IMR-90 (cell line): ENCODE results near the gene C3orf85. TPM values are rescaled to one million over a fixed set of nuclear protein-coding genes. Genes with fewer than 3 reads are reported as not detected.

Experiments used
- ATAC-seq: fragments of 200-7000 bp; cut with Tn5 transposase; 2 replicates; pipeline ENCODE4 v1.9.1; 2020; ENCODE audit warnings: low read depth, mild to moderate bottlenecking, moderate library complexity
- BruUV-seq: library from RNA; stranded (reverse); fragments of 400-500 nt; replicated peaks from 2 replicates; lab custom pipeline; 2021; lab: Mats Ljungman, UMichigan
- CTCF ChIA-PET: fragments of 300-600 bp; formaldehyde crosslinking; extraction: SDS; loops from one replicate; lab custom pipeline; 2021; ENCODE audit warnings: antibody characterized with exemption; lab: Yijun Ruan, JAX
- POLR2A ChIA-PET: fragments of 300-600 bp; sonication (Branson Sonifier 250); formaldehyde crosslinking; loops from one replicate; lab custom pipeline; 2022; ENCODE audit warnings: antibody characterized with exemption; ENCODE audit not compliant: unreplicated experiment; lab: Charles Lee
- DNase-seq: peaks from one replicate; pipeline ENCODE4 v3.0.0; 2013
- H2AFZ ChIP-seq: replicated peaks from 2 replicates; pipeline ENCODE3; 2013; ENCODE audit warnings: low read length, mild to moderate bottlenecking; ENCODE audit not compliant: poor library complexity
- H2AK5ac ChIP-seq: 2 replicates; pipeline ENCODE4 v1.6.1; 2013; ENCODE audit warnings: low read depth, low read length, inconsistent platforms
- H2AK9ac ChIP-seq: replicated peaks from 2 replicates; pipeline ENCODE3; 2013; ENCODE audit warnings: mild to moderate bottlenecking, low read depth, low read length, moderate library complexity; ENCODE audit not compliant: poor library complexity
- H2BK120ac ChIP-seq: 2 replicates; pipeline ENCODE4 v1.6.1; 2013; ENCODE audit warnings: low read depth, low read length, inconsistent platforms
- H2BK15ac ChIP-seq: 3 replicates; pipeline ENCODE4 v1.6.1; 2013; ENCODE audit warnings: low read depth, low read length, inconsistent platforms
- H2BK20ac ChIP-seq: 2 replicates; pipeline ENCODE4 v1.6.1; 2013; ENCODE audit warnings: low read depth, mild to moderate bottlenecking, inconsistent platforms, low read length, moderate library complexity
- H2BK5ac ChIP-seq: 2 replicates; pipeline ENCODE4 v1.6.1; 2013; ENCODE audit warnings: mild to moderate bottlenecking, low read depth, low read length, inconsistent platforms; ENCODE audit not compliant: poor library complexity, severe bottlenecking
- H3K14ac ChIP-seq: replicated peaks from 2 replicates; pipeline ENCODE4 v1.6.1; 2013; ENCODE audit warnings: low read depth, low read length, inconsistent platforms
- H3K18ac ChIP-seq: 2 replicates; pipeline ENCODE4 v1.6.1; 2013; ENCODE audit warnings: low read depth, low read length, control low read depth
- H3K23ac ChIP-seq: 2 replicates; pipeline ENCODE4 v1.6.1; 2013; ENCODE audit warnings: low read depth, low read length, inconsistent platforms
- H3K27ac ChIP-seq: 2 replicates; pipeline ENCODE4 v1.5.1; 2013; ENCODE audit warnings: mild to moderate bottlenecking, control low read depth, low read length; ENCODE audit not compliant: insufficient read depth
- H3K27me3 ChIP-seq: 2 replicates; pipeline ENCODE4 v1.6.1; 2013; ENCODE audit warnings: low read length; ENCODE audit not compliant: control insufficient read depth, insufficient read depth
- H3K36me3 ChIP-seq: 2 replicates; pipeline ENCODE4 v1.6.1; 2013; ENCODE audit warnings: low read length, mixed read lengths; ENCODE audit not compliant: control insufficient read depth, insufficient read depth
- H3K4ac ChIP-seq: 2 replicates; pipeline ENCODE4 v1.6.1; 2013; ENCODE audit warnings: low read depth, low read length, inconsistent platforms
- H3K4me1 ChIP-seq: 2 replicates; pipeline ENCODE4 v1.6.1; 2013; ENCODE audit warnings: low read length, mixed read lengths; ENCODE audit not compliant: control insufficient read depth, insufficient read depth
- H3K4me2 ChIP-seq: 2 replicates; pipeline ENCODE4 v1.6.1; 2013; ENCODE audit warnings: low read depth, mild to moderate bottlenecking, control low read depth, low read length, moderate library complexity
- H3K4me3 ChIP-seq: 2 replicates; pipeline ENCODE4 v1.5.1; 2013; ENCODE audit warnings: low read depth, mild to moderate bottlenecking, control low read depth, low read length, moderate library complexity; ENCODE audit not compliant: insufficient read depth
- H3K56ac ChIP-seq: 2 replicates; pipeline ENCODE4 v1.6.1; 2013; ENCODE audit warnings: low read length, inconsistent platforms; ENCODE audit not compliant: insufficient read depth; ENCODE audit errors: extremely low read depth
- H3K79me1 ChIP-seq, 2 experiments: 2 replicates each; pipeline ENCODE4 v1.6.1; 2013; ENCODE audit warnings: low read length in 2 of 2, inconsistent platforms in 1 of 2, low read depth in 1 of 2
- H3K9ac ChIP-seq: 2 replicates; pipeline ENCODE4 v1.6.1; 2013; ENCODE audit warnings: low read depth, low read length, control low read depth
- H3K9me1 ChIP-seq: 2 replicates; pipeline ENCODE4 v1.6.1; 2013; ENCODE audit warnings: low read length, inconsistent platforms; ENCODE audit not compliant: insufficient read depth
- H3K9me3 ChIP-seq: 2 replicates; pipeline ENCODE4 v1.6.1; 2013; ENCODE audit warnings: low read length; ENCODE audit not compliant: control insufficient read depth, insufficient read depth
- H4K20me1 ChIP-seq: 2 replicates; pipeline ENCODE4 v1.6.1; 2013; ENCODE audit warnings: low read length, inconsistent platforms; ENCODE audit not compliant: insufficient read depth
- H4K5ac ChIP-seq: 2 replicates; pipeline ENCODE4 v1.6.1; 2013; ENCODE audit warnings: mild to moderate bottlenecking, low read depth, low read length, control low read depth
- H4K8ac ChIP-seq, 2 experiments: 2 replicates each; pipeline ENCODE4 v1.6.1; 2013; ENCODE audit warnings: low read depth in 2 of 2, low read length in 2 of 2, control low read depth in 1 of 2, inconsistent platforms in 1 of 2
- H4K91ac ChIP-seq: 2 replicates; pipeline ENCODE4 v1.6.1; 2013; ENCODE audit warnings: low read depth, low read length, inconsistent platforms; ENCODE audit not compliant: insufficient read depth
- BHLHE40 ChIP-seq: fragments of 150-350 bp; IDR thresholded peaks from 2 replicates; pipeline ENCODE4 v1.6.1; 2016; ENCODE audit warnings: mild to moderate bottlenecking, low read depth, low read length
- CEBPB ChIP-seq: IDR thresholded peaks from 2 replicates; pipeline ENCODE4 v1.6.1; 2012; ENCODE audit warnings: low read depth, low read length, improper control_type of control experiment
- CHD1 ChIP-seq: IDR thresholded peaks from 2 replicates; pipeline ENCODE4 v1.6.1; 2012; ENCODE audit warnings: low read depth, low read length, improper control_type of control experiment
- CTCF ChIP-seq: conservative IDR thresholded peaks from 2 replicates; pipeline ENCODE4 v1.5.1; 2012; ENCODE audit warnings: mild to moderate bottlenecking, low read depth, low read length, improper control_type of control experiment
- ELK1 ChIP-seq: fragments of 150-350 bp; IDR thresholded peaks from 2 replicates; pipeline ENCODE4 v1.6.1; 2016; ENCODE audit warnings: low read depth, mild to moderate bottlenecking, low read length, moderate library complexity, borderline replicate concordance
- FOS ChIP-seq: fragments of 150-350 bp; IDR thresholded peaks from 2 replicates; pipeline ENCODE4 v1.6.1; 2016; ENCODE audit warnings: low read depth, low read length
- MAFK ChIP-seq: IDR thresholded peaks from 2 replicates; pipeline ENCODE4 v1.6.1; 2012; ENCODE audit warnings: low read depth, low read length, improper control_type of control experiment
- MAZ ChIP-seq: IDR thresholded peaks from 2 replicates; pipeline ENCODE4 v1.6.1; 2012; ENCODE audit warnings: low read depth, mild to moderate bottlenecking, low read length, improper control_type of control experiment, moderate library complexity, borderline replicate concordance
- MXI1 ChIP-seq: IDR thresholded peaks from 2 replicates; pipeline ENCODE4 v1.6.1; 2012; ENCODE audit warnings: low read depth, mild to moderate bottlenecking, low read length, moderate library complexity, borderline replicate concordance
- NFE2L2 ChIP-seq: fragments of 150-350 bp; IDR thresholded peaks from 2 replicates; pipeline ENCODE4 v1.6.1; 2016; ENCODE audit warnings: low read depth, mild to moderate bottlenecking, low read length
- POLR2A ChIP-seq: IDR thresholded peaks from 2 replicates; pipeline ENCODE4 v1.6.1; 2012; ENCODE audit warnings: mild to moderate bottlenecking, low read depth, low read length
- RAD21 ChIP-seq: IDR thresholded peaks from 2 replicates; pipeline ENCODE4 v1.6.1; 2012; ENCODE audit warnings: low read length, improper control_type of control experiment
- RCOR1 ChIP-seq: IDR thresholded peaks from 2 replicates; pipeline ENCODE4 v1.6.1; 2012; ENCODE audit warnings: mild to moderate bottlenecking, low read length, improper control_type of control experiment; ENCODE audit not compliant: insufficient replicate concordance
- RFX5 ChIP-seq: IDR thresholded peaks from 2 replicates; pipeline ENCODE4 v1.8.0; 2012; ENCODE audit warnings: low read depth, mild to moderate bottlenecking, low read length, moderate library complexity
- SMC3 ChIP-seq: fragments of 150-350 bp; IDR thresholded peaks from 2 replicates; pipeline ENCODE4 v1.6.1; 2016; ENCODE audit warnings: low read depth, mild to moderate bottlenecking, antibody characterized with exemption, low read length, moderate library complexity
- USF2 ChIP-seq: fragments of 150-350 bp; IDR thresholded peaks from 2 replicates; pipeline ENCODE4 v1.6.1; 2017; ENCODE audit warnings: mild to moderate bottlenecking, antibody characterized with exemption, low read length, low read depth
- WGBS, 2 experiments: methylation state at CpG; one replicate each; pipeline versions ENCODE4 v1.1.5 to v1.1.7; 2013; ENCODE audit warnings: missing lambda C conversion rate in 2 of 2; ENCODE audit not compliant: insufficient read length in 1 of 2; ENCODE audit errors: extremely low coverage in 2 of 2; 5-methylcytosine and 5-hydroxymethylcytosine counted together
- dilution Hi-C: fragments of 300-500 bp; cut with HindIII; formaldehyde crosslinking; loops from one replicate; pipeline ENCODE4 v1.14.3; 2018; ENCODE audit warnings: low sequenced_read_pairs; ENCODE audit not compliant: unreplicated experiment
- in situ Hi-C: fragments of 300-500 bp; cut with MboI; formaldehyde crosslinking; loops from 3 replicates; pipeline ENCODE4 v1.14.3; 2019; ENCODE audit warnings: low sequenced_read_pairs, inconsistent platforms, mixed read lengths
- intact Hi-C: fragments of 100-400 bp; cut with micrococcal nuclease; formaldehyde crosslinking; loops from 2 replicates; pipeline ENCODE4 v1.10.0; 2022
- polyA plus RNA-seq, 3 experiments: library from polyadenylated mRNA; depleted of rRNA; stranded (reverse); fragments of >200 nt; gene quantifications; 2 replicates each; pipeline ENCODE4 v1.2.3, GENCODE V29; 2012; ENCODE audit warnings: low replicate concordance in 1 of 3
- total RNA-seq: library from RNA; depleted of rRNA; stranded (reverse); fragments of >200 nt; gene quantifications from 2 replicates; pipeline ENCODE4 v1.2.3, GENCODE V29; 2012

The C3orf85 gene
- total and polyA plus RNA-seq, 2 of the 4 experiments (the other 2 are of a cell fraction) = not detected

- Histone ChIP-seq H4K5ac (no peak overlapping the region), H3K27ac (no peak overlapping the region), H3K27me3 (no peaks in the 10 kb centered on the region), H3K36me3 (no peaks in the 10 kb centered on the region), H2BK120ac (no peak overlapping the region), H3K9me1 (no peaks in the 10 kb centered on the region), H3K79me1 (no peaks in the 10 kb centered on the region), H4K8ac (no peak overlapping the region), H3K9me3 (no peaks in the 10 kb centered on the region; the same call in 1 of the 2 replicates), H3K23ac (no peak overlapping the region), H3K4me1 (no peaks in the 10 kb centered on the region), H2AK9ac (no peak overlapping the region), H2BK15ac (no peak overlapping the region), H3K4ac (no peak overlapping the region), H3K4me3 (no peak overlapping the region), H3K4me2 (no peak overlapping the region), H3K18ac (no peak overlapping the region), H2BK5ac (no peak overlapping the region), H2BK20ac (no peak overlapping the region), H4K20me1 (no peaks in the 10 kb centered on the region), H3K56ac (no peak overlapping the region), H2AK5ac (no peak overlapping the region), H3K9ac (no peak overlapping the region), H3K14ac (no peak overlapping the region), H2AFZ (no peak overlapping the region), H4K91ac (no peak overlapping the region)
- ChIA-PET POLR2A (no interaction called here), CTCF (no interaction called here)
- no TSS peak for BruUV-seq
- in situ Hi-C loops (no loop called here), dilution Hi-C loops (no loop called here), intact Hi-C loops (no loop called here)
- no peak for DNase-seq
- no CpG with 5 or more reads among the region's 4 CpGs for WGBS, 2 experiments
- no peak for ATAC-seq
- no peak for TF ChIP-seq POLR2A
- no peak for TF ChIP-seq USF2
- no peak for TF ChIP-seq CHD1
- no peak for TF ChIP-seq CTCF
- TF ChIP-seq BHLHE40 = no peak
- TF ChIP-seq SMC3 = no peak
- TF ChIP-seq CEBPB = no peak
- TF ChIP-seq FOS = no peak
- TF ChIP-seq RCOR1 = no peak
- TF ChIP-seq MAZ = no peak
- no peak for TF ChIP-seq RAD21
- no peak for TF ChIP-seq MXI1
- no peak for TF ChIP-seq RFX5
- TF ChIP-seq ELK1 = no peak
- TF ChIP-seq MAFK = no peak
- TF ChIP-seq NFE2L2 = no peak
Measured at GRCh38 chr3:109140318-109140717, 3.8 kb downstream of the C3orf85 start.
